CD4-positive, alpha-beta T cell treated with Interleukin-2 at 100 ng/mL for 4 hours (primary cell): Measurements from ENCODE around the gene LSM10.
A peak's percentile ranks its signal among the peaks of the same experiment; 100 is the strongest.

Source experiments
- DNase-seq: peaks from one replicate; pipeline ENCODE4 v3.0.0-alpha.2; 2020; ENCODE audit warnings: low spot score

LSM10 gene

DNA sequence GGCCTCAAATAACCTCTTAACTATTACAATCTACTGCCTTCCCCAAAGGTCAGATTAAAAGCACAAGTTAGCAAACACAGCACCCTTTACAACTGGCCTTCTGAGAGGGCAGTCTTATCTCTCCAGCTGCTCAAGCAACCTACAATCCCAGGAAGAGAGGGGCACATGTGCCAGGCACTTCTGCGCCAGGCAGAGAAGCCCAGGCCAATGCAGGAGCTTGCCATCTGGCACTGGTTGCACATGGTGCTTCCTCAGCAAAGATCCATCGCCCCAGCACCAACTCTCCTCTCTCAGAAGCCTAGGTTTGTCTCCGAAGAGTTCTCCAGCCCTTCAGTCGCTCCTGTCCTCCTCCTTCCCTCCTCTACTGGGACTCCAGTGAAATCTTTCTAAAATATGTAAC, 14.5 kb downstream of the LSM10 start:
- no peak for DNase-seq

DNA sequence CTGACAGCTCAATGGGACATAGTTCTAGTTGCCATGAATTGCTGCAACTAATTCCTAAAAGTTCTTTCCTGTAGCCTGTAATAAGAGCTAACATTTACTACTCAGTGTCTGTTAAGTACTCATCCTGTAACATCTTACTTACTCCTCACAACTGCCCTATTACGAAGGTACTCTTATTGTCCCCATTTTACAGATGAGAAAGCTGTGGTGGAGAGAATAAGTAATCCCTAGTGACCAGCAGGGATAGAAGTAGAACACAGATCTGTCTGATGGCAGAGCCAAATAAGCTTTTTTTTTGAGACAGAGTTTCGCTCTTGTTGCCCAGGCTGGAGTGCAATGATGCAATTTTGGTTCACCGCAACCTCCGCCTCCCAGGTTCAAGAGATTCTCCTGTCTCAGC, 15.0 kb downstream of the LSM10 start:
- DNase-seq: no peak

DNA sequence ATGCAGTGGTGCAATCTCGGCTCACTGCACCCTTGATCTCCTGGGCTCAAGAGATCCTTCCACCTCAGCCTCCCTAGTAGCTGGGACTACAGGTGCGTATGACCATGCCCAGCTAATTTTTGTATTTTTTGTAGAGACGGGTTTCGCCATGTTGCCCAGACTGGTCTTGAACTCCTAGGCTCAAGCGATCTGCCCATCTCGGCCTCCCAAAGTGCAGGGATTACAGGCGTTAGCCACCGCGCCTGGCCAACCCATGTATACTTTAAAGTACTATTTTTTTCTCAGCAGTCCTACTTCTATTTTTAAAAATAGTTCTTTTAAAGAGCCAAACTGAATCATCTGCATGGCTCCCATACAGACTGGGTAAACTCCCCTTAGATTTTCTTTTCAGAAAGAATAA, 15.5 kb downstream of the LSM10 start:
- DNase-seq: no peak

DNA sequence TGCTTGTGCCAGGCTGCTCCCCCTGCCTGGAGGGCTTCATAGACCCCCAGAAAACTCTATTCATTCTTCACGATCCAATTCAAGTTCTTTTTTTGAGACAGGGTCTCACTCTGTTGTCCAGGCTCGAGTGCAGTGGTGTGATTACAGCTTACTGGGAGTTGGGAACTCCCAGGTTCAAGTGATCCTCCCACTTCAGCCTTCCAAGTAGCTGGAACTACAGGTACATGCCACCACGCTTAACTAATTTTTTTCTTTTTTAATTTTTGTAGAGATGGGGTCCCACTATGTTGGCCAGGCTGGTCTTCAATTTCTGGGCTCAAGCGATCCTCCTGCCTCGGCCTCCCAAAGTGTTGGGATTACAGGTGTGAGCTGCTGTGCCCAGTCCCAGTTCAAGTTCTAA, 16.3 kb downstream of the LSM10 start:
- no peak for DNase-seq

DNA sequence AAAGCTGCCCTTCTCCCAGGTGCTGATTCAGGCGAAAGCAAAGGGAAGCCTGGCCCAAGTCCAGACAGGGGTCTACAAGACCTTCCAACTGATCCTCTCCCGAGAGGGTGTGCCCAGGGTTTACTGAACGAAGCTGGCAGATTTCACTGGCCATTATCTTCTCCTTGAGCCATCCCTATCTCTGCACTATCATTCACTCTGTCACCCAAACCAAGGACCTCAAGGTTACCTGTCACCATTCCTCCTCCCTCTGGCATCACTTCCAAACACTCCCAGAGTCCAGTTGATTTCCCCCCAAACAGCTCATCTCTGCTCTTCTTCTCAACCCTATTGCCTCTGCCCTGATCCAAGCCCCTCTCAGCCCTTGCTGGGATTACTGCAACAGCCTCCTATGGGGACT, 16.9 kb downstream of the LSM10 start:
- DNase-seq: no peak

DNA sequence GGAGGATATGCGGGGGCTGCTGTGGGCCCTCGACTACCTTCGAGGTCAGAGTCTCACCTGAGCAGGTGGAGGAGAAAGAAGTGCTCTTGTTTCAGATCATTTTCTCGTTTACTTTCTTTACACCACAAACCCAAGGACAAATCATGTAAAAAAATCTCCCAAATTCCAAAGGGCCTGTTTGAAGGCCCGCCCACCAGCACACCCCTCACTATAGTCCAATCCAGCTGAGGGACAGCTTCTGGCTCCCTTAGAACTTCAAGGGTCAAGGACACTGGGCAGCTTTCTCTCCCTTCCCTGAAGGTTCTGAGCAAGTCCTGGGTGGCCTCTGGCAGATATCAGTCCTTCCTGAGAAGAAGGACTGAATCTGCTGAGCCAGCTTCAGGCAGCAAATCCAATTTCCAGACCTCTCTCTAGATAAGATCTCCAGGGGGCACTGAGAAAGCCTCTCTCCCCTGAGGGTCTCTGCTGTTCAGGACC, 17.5 kb downstream of the LSM10 start:
- no peak for DNase-seq

DNA sequence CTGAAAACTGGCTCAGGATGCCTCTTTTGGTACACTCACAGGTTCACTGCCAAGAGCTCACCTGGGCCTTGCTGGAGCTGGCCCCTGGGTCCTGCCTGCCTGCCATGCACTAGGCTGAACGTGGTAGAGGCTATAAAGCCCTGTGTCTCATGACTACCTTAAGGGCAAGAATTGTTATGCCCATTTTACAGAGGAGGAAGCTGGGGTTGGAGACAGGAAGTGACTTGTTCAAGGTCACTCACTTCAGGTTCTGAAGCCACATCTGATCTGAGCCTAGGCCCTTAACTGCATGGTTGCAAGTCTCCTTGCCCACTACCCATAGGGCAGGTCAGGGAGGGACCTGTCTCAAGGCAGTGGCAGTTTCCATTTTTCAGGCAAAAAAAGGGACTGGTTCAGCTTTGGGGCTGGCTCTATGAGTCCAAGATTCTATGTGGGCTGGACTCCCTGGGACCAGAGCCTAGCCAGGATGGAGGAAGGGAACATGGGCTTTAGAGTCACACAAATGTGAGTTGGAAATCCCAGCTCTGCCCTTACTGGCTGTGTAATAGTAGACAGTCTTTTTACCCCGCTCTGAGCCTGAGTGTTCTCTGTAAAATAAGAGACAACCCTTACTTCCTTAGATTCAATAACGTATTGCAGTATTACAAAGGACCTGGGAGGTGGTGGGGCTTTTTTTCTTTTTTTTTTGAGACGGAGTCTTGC, 19.8 kb downstream of the LSM10 start:
- peak; percentile 15 for DNase-seq

DNA sequence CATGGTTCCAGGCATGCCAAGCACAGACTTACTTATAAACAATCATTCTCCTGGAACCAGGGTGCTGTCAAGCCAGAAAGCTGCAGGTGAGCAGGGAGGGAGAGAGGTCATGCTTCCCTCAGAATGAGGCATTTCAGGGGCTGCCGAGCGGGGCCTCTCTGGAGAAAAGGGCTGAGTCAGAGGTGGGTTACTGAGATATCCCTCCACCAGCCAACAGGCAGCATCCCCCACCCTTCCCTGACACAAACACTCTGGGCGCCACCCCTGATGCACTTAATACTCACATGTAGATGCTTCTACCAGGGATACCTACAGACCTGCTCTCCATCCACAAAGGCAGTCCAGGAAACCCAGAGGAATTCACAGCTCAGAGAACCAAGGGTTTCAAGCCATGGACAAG, 25.1 kb downstream of the LSM10 start:
- no peak for DNase-seq

DNA sequence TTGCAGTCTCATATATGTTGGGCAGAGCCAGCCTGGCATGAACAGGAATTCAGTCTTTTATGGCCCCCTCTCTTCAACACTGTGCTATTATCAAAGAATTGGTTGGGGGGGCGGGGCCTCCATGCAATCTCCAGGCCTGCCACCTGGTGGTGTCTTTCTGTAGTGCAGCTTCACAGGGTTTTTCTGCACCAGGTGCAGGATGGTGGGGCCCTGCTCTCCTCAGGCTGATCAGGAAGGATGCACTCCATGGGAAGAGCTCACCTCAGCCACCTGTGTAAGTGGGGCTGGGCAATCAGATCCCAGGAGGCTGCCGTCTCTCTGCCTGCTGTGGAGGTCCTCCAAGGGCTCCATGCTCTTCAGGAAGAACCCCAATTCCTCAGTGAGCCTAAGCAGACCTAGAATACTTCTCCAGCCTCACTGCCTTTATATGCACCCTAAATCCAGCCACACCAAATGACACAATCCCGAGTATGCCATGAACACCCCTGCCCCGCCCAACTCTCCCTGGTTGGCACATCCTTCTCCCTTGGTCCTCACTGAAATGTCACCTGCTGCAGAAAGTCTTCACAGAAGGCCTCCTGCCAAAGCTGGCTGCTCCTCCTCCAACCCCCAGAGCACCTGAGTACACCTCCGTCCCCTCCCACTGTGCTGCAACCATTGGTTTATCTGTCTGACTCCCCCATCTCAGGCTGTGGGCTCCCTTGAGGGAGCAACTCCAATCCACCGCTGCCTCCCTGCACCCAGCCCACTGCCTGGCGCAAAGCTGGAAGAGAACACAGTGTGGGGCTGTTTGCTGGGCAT, 28.4 kb downstream of the LSM10 start:
- DNase-seq: peak; percentile 85

DNA sequence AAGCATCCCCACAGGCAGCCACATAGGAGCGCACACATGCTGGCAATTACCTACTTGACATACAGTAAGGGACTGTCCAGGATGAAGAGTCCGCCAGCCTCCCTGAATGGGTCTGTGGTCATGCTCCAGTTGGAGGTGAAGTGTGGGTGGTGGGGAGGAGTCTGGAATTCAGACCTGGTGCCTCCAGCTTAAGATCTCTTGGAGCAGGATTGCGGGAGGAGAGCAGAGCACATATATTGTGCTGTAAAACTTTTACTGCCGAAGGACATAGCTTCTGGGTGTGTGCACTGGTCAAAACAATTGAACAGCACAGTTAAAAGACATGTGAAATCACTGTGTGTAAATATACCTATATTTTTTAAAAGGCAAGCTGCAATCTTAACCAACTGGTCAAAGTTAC, 29.9 kb downstream of the LSM10 start:
- DNase-seq: no peak

DNA sequence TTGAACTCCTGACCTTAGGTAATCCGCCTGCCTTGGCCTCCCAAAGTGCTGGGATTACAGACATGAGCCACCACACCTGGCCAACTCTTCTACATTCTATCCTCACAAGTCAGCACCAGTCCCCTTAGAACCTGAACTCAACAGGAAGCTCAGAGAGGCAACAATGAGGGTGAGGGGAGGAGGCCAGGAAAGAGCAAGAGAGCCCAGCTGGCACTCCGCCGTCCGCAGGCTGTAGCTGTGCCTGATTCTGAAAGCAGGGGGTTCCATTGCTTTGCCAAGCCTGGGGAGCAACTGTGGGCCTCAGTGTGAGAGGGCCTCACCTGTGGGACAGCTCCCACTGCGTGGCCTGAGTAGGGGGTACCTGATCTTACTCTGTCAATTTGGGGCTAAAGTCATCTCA, 30.6 kb downstream of the LSM10 start:
- DNase-seq: peak; percentile 34

DNA sequence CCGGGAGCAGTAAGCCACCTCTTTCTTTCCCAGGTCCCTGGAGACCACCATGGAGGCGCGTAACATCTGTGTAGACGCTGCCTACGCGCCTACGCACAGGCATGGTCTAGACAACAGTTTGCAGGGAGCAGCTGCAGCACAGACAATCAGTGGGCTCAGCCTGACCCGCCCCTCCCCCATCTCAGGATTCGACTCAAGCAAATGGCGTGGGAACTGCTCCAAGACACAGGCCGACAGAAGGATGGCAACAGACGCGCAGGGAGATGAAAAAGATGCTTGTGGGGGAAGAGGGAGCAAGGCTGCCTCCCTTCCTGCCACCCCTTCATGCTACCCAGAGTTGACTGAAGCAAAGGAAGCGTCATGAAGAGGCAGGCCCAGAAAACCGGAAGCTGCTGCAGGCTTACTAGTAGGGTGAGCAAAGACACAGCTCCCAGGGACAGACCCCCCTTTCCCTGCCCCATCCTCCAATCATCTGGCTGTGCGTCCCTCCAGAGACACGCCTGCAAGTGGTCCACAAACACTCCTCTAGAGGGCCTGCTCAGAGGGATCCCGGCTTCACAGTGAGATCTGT, 31.5 kb downstream of the LSM10 start:
- DNase-seq: peak; percentile 55

DNA sequence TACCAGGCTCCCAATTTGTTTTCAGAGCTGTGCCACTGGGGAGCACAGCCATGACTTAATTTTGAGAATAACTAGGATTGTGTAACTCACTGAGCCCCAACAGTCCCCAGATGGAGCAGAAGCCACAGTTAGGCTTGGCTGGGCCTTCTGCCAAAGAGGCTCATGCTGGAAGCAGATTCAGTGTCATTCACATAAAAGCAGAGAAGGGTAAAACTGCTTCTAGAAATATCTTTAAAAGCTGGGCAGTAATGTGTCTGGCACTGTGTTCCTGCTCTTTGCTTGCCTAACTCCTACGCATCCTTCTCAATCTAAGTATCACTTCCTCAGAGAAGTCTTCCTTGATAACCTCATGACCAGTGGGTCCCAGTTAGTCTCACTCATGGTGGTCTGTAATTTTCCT, 32.3 kb downstream of the LSM10 start:
- no peak for DNase-seq

DNA sequence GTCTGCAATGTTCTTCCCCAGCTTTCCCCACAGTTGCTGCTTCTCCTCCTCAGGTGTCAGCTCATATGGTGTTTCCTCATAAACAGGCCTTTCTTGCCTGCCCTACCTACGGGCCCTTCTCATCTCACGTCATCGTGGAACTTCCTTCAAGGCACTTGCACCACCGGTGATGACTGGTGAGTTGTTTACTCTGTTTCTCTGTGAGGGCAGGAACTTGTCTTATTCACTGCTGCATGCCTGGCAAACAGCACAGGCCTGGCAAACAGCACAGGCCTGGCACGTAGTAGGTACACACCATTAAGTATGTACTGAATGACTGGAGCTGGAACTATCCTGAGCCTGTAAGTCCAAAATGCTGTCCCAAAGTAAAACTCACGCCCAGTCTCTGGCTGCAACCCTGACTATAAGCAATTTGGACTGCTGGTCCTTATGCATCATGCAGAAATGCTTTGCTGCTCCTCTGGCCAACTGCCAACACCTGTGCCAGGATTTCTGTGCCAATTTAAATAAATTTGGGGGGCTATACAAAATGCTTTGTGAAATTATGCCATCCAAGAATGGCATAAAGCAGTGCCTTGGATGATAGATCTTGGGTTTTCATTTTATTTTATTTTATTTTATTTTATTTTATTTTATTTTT, 37.7 kb downstream of the LSM10 start:
- DNase-seq: peak; percentile 43

DNA sequence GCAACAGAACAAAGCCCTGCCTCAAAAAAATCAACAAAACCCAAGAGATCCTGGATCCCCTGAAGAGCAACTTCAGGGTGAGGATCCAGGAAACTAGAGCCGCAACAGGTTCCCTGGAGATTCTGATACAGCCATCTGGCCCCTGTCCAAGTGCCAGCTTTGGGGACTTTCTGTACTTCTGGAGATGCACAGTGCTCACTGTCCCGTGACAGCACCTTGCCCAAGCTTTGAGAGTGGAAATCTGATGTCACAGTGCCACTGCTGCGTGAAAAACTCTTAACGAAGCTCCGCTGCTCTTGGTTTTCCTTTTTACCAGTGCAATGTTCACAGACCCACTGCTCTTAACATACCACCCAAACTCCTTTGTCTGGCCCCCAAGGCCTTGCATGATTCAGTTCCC, 38.3 kb downstream of the LSM10 start:
- DNase-seq: no peak

DNA sequence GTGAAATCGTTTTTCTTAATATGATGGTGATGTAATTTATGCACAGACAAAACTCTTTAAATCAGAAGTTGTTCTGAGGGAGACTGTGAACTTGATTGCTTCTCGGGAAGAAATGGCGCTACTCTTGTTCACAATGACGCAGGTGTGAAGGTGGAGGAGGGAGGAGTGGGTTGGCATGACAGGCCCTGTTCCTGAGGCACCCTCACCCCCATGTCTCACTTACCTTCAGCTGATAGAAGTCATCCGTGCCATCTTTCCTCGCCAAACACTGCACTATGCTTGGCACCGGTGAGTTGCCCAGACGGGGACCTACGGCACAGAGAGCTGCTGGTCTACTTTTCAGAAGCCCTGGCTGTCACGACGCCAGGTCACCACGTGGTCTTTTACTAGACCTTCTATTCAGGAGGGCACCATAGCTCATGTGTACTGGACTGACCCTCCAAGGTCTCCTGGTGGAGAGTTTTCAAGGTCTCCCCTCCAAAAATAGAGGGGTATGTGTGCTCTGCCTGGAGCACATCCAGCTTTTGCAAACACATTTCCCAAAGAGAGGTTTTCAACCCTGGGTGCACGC, 39.1 kb downstream of the LSM10 start:
- DNase-seq: no peak

DNA sequence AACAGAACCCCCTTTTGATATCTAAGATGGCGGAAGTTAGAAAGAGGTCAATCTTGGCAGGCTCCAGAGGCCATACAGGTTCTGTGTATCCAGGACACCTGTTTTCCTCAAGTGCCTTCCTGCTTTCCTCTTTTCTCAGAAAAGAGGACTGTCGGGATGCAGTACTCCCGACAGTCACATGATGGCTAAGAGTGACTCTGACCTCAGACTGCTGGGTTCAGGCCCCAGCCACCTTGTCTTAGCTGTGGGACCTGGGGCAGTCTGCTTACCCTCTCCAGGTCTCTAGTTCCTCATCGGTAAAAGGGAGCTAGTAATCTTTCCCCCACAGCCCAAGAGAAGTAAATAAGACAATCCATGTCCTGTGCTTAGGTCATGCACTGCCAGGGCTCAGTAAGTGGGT, 41.9 kb downstream of the LSM10 start:
- DNase-seq: no peak

DNA sequence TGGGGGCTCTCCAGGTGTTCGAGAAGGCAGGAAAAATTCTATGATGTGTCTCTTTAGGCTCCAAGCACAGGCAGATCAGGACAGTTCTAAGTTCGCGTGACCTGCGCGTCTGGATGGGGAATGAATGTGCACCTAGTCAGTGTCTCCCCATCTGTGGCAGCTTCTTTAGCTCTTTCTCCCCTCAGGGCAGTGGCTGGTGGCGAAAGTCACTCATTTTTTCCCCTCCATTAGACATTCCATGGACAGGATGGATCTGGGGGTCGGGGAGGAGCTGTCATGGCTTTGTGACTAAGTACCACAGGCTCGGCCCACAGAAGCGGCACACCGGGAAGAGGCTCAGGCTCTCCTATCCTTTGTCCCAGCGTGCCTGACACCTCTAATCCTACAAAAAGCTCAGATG, 43.2 kb downstream of the LSM10 start:
- DNase-seq: no peak

DNA sequence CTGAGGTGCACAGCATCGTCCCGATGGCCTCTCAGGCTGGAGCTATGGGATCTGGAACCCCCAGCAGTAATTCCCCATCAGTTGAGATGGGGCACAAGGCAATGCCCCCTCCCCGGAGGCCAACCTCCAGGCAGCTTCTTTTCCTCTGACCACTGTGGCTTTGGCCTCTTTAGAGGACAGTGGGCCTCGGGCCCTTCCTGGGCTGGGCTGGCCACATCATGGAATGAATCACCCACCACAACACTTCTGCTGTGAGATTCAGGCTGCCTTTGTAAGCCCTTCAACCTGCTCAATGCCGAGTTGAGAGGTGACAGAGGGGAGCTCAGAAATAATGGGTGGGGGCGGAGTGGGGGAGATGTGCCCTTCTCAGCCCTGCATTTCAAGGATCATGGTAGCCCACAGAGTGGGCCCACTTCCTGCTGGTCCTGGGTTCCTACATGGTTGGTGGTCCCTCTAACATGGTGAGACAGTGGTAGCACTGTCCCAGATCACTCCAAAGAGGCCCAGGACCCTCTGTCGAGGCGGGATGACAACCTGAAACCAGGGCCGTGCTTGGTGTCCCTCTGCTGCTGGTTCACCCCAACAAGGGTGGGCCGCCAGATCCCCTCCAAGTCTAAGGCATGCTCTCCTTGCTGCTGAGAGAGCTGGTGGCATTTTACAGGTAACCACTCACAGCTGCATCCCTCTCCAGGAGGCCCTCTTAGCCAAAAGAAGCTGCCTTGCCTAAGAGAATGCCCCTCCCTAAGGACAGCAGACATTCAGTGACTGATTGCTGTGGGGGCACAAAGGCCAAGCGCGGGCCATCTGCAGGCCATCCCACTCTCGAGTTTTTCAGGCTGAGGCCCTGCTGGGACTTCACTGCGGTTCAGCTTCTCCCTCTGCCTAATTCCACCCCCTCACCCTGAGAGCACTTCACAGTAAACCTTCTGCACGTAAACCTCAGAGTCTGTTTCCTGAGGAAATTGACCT, 44.5 kb downstream of the LSM10 start:
- no peak for DNase-seq

DNA sequence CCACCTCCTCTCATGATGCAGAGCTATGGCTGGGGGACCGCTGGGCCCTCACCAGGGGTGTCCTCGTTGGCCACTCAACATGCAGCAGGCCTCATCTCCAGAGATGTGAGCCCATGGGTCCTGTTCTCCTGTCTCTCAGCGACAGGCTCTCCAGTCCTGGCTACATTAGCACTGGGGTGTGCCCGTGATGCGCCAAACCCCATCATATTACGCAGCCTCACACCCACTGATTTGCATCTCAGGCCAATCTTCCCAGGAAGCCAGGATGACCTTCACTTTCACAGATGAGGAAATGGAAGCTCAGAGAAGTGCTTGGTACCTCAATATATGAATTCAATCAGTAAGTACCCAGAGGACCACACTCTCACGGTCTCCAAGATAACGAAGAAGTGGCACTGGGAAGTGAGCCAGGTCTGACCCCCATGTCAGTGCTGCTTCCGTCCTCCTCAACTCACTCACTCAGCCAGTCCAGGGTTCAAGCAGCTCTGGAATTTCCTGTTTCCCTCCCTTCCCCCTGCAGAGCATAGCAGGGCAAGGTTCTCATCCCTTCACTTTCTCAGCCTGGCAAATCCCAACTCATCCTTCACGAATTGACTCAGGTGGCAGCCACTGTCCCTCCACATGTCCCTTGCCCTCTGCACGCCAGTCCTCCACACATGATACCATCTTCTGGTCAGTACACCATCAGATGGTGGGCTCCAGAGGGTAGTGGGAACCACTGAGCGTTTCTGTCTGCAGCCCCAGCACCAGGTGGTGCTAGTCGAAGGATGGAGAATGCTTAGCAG, 45.4 kb downstream of the LSM10 start:
- no peak for DNase-seq
